Measurements from ENCODE around the gene CAMK2A.

CAMK2A gene

DNA sequence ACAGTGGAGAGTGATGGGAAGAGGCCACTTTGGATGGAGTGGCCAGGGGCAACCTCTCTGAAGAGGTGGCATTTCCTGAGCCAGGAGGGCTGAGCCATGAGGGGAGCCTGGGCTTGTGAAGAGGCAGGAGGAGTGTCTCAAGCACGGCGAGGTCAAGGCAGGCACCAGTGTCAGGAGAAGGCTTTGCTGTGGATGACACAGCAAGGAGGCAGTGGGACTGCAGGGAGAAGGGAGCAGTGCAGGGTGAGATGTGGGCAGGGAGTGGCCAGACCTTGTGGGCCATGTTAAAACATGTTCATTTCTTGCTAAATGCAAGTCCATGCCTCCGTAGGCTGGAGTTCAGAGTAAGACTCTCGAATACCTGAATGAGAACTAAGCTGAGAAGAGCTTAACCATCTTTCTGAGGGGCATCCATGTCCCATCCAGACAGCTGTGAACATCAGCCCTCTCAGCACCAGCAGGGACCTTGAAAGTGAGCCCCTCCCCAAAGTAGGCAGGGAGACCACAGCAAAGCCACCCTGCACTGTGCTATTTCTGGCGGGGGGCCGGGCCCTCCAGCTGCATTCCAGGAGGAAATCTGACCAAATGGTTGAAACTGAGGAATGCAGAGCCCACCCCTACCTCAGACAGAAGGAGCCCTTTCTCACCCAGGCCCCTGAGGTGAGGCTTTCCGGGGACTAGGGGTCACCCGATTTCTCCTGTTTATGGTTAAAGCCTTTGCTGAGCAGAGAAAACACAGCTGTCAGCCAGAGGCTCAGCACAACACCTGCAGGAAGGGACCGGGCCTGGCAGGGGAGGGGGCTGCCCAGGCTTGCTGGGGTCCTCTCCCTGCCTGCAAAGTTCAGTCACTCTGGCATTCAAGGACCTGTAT is 29.3 kb upstream of the CAMK2A start:
- TF ChIP-seq EZH2phosphoT487 (conservative IDR thresholded peaks at IDR 0.05; ENCODE audit: low read length) = no peak
- TF ChIP-seq, protein P1, sequence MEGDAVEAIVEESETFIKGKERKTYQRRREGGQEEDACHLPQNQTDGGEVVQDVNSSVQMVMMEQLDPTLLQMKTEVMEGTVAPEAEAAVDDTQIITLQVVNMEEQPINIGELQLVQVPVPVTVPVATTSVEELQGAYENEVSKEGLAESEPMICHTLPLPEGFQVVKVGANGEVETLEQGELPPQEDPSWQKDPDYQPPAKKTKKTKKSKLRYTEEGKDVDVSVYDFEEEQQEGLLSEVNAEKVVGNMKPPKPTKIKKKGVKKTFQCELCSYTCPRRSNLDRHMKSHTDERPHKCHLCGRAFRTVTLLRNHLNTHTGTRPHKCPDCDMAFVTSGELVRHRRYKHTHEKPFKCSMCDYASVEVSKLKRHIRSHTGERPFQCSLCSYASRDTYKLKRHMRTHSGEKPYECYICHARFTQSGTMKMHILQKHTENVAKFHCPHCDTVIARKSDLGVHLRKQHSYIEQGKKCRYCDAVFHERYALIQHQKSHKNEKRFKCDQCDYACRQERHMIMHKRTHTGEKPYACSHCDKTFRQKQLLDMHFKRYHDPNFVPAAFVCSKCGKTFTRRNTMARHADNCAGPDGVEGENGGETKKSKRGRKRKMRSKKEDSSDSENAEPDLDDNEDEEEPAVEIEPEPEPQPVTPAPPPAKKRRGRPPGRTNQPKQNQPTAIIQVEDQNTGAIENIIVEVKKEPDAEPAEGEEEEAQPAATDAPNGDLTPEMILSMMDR (IDR thresholded peaks at IDR 0.05; ENCODE audit: insufficient read depth, low read length, poor library complexity, severe bottlenecking) = no peak
- Histone ChIP-seq H4K20me1 (ENCODE audit: low read depth, low read length) (no peaks in the 10 kb centered on the region), H3K9me2 (replicated peaks; ENCODE audit: insufficient read depth, low read length) (no peaks in the 10 kb centered on the region), H2AFZ (ENCODE audit: low read depth, low read length, severe bottlenecking) (no peak overlapping the region), H3K27ac (ENCODE audit: low read depth, low read length) (no peak overlapping the region), H3F3A (ENCODE audit: insufficient read depth) (no peaks in the 10 kb centered on the region), H3K4me2 (ENCODE audit: low read depth, low read length, poor library complexity, severe bottlenecking) (no peak overlapping the region), H3K79me2 (ENCODE audit: insufficient read depth, low read length) (no peaks in the 10 kb centered on the region), H3K36me3 (ENCODE audit: low read length) (no peaks in the 10 kb centered on the region), H3K4me3 (ENCODE audit: insufficient read depth, low read length, poor library complexity, severe bottlenecking) (no peak overlapping the region), H3K9me3 (ENCODE audit: insufficient read depth, low read length) (no peaks in the 10 kb centered on the region), H3K9ac (ENCODE audit: low read length) (no peak overlapping the region), H3K27me3 (ENCODE audit: low read length) (no peaks in the 10 kb centered on the region)

DNA sequence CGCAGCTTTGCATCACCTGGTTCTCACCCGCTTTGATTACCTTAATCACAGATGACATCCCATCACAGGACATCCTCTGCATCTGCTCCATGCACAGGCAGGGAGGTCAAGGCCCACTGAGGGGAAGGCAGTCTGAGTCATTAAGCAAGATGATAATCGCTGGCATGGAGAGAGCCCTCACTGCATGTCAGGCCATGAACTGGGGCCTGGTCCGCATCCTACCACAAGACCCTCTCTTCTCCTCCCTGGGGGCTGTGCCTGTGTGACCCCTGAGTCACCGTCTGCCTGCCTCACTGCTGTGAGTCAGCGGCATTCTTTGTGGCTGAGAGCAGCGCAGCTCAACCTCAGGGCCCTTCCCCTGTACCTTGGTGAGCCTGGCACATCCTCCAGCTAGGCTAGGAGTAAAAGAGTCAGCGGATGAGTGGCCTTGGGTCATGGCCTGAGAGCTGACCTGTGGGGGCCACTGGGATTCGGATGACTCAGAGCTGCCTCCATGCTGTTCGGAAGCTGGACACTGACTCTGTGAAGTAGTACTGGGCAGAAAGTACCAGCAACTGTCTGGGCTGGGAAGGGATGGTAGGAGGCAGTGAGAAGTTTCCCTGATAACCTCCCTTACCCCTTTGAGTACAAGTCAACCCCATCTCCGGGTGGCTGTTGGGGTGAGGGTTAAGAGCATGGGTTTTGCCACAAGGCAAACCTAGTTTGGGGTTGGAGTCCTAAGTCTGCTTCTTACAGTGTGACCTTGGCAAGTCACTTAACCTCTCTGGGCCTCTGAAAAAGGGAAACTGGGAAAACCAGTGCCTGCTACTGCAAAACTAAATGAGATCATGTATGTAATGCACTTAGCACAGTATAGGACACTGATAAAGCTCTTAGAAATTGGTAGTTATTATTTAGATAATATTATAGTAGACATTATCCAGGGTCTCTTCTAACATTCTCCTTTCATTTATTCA is 27.8 kb upstream of the CAMK2A start:
- Histone ChIP-seq H4K20me1 (ENCODE audit: low read depth, low read length) (no peaks in the 10 kb centered on the region), H3K4me3 (ENCODE audit: insufficient read depth, low read length, poor library complexity, severe bottlenecking) (no peak overlapping the region), H3K9me3 (ENCODE audit: insufficient read depth, low read length) (no peaks in the 10 kb centered on the region), H3K9ac (ENCODE audit: low read length) (no peak overlapping the region), H3K27ac (ENCODE audit: low read depth, low read length) (no peak overlapping the region), H3K9me2 (replicated peaks; ENCODE audit: insufficient read depth, low read length) (no peaks in the 10 kb centered on the region), H3F3A (ENCODE audit: insufficient read depth) (no peaks in the 10 kb centered on the region), H2AFZ (ENCODE audit: low read depth, low read length, severe bottlenecking) (no peak overlapping the region), H3K79me2 (ENCODE audit: insufficient read depth, low read length) (no peaks in the 10 kb centered on the region), H3K36me3 (ENCODE audit: low read length) (no peaks in the 10 kb centered on the region), H3K27me3 (ENCODE audit: low read length) (no peaks in the 10 kb centered on the region), H3K4me2 (ENCODE audit: low read depth, low read length, poor library complexity, severe bottlenecking) (no peak overlapping the region)
- TF ChIP-seq EZH2phosphoT487 (conservative IDR thresholded peaks at IDR 0.05; ENCODE audit: low read length) = no peak
- TF ChIP-seq, protein P1 (IDR thresholded peaks at IDR 0.05; ENCODE audit: insufficient read depth, low read length, poor library complexity, severe bottlenecking) = no peak

DNA sequence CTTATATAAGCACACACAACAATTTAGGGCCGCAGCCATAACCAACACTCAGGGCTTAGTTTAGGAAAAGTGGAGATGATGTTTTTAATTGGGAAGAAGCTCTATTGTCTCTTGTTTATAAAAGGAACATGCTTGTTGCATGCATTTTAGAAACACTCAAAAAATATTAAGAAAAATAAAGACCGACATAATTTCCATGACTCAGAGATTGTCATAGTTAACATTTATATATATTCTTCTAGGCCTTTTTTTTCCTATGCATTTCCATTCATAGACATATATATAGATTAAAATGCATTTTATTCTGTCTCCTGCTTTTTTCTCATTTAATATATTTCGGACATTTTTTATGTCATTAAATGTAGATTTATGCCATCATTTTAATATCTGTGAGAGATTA is 26.7 kb upstream of the CAMK2A start:
- no peak overlapping the region for H3K4me2 ChIP-seq (ENCODE audit: low read depth, low read length, poor library complexity, severe bottlenecking)
- no peaks in the 10 kb centered on the region for H3K9me3 ChIP-seq (ENCODE audit: insufficient read depth, low read length)
- no peak overlapping the region for H2AFZ ChIP-seq (ENCODE audit: low read depth, low read length, severe bottlenecking)
- H3K27ac ChIP-seq (ENCODE audit: low read depth, low read length) = no peak overlapping the region
- no peaks in the 10 kb centered on the region for H3F3A ChIP-seq (ENCODE audit: insufficient read depth)
- H4K20me1 ChIP-seq (ENCODE audit: low read depth, low read length) = no peaks in the 10 kb centered on the region
- H3K36me3 ChIP-seq (ENCODE audit: low read length) = no peaks in the 10 kb centered on the region
- H3K79me2 ChIP-seq (ENCODE audit: insufficient read depth, low read length) = no peaks in the 10 kb centered on the region
- no peak overlapping the region for H3K4me3 ChIP-seq (ENCODE audit: insufficient read depth, low read length, poor library complexity, severe bottlenecking)
- TF ChIP-seq EZH2phosphoT487 (conservative IDR thresholded peaks at IDR 0.05; ENCODE audit: low read length) = no peak
- TF ChIP-seq, protein P1 (IDR thresholded peaks at IDR 0.05; ENCODE audit: insufficient read depth, low read length, poor library complexity, severe bottlenecking) = no peak
- H3K9ac ChIP-seq (ENCODE audit: low read length) = no peak overlapping the region
- no peaks in the 10 kb centered on the region for H3K27me3 ChIP-seq (ENCODE audit: low read length)
- H3K9me2 ChIP-seq (replicated peaks; ENCODE audit: insufficient read depth, low read length) = no peaks in the 10 kb centered on the region
